Measurements from ENCODE around the gene ARMH2.

DNA sequence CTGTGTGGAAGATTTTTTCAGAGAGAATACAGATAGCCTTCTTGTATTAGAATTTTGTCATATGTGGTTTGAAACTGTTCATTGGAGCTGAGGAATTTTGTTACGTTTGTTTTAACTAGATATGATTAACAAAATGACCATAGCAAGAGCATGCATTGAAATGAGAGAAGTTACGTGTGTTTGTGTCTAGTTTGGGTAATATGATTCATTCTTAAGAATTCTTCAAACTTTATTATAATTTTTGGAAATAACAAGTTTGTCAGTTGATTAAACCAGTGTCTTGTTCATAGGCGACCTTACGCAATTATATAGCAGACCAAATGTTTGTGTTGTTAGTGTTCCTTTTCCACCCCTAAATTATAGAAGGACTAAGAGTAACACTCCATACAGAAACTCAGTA is 18.5 kb downstream of the ARMH2 start:
- TF ChIP-seq ELF4 (IDR thresholded peaks at IDR 0.05) (no peak), BHLHE40 (IDR thresholded peaks at IDR 0.05; ENCODE audit: borderline replicate concordance) (no peak), SUZ12 (IDR thresholded peaks at IDR 0.05) (no peak), ARNT (IDR thresholded peaks at IDR 0.05) (no peak), FOXM1 (IDR thresholded peaks at IDR 0.05; ENCODE audit: borderline replicate concordance) (no peak), FOXK2 (IDR thresholded peaks at IDR 0.05) (no peak), FOXA1 (IDR thresholded peaks at IDR 0.05) (no peak), NFRKB (IDR thresholded peaks at IDR 0.05) (no peak), SP1 (IDR thresholded peaks at IDR 0.05) (no peak), TARDBP (IDR thresholded peaks at IDR 0.05) (no peak), ZNF384 (IDR thresholded peaks at IDR 0.05) (no peak), L3MBTL2 (conservative IDR thresholded peaks at IDR 0.05) (no peak)

All from HEK293T (cell line).